T follicular helper cell (primary cell): ENCODE data around the gene DUSP12.
A peak's percentile ranks its signal among the peaks of the same experiment; 100 is the strongest.
"Not testable (repeated sequence)": the region's sequence is repeated elsewhere in the genome, so short reads cannot be mapped to it uniquely, and the experiment has no call there.

Experiments used
- DNase-seq: peaks from one replicate; pipeline ENCODE4 v3.0.0-alpha.2; 2020; ENCODE audit warnings: low read depth
- total RNA-seq, 2 experiments: gene quantifications; one replicate each; lab custom pipeline; 2026; lab: John Stamatoyannopoulos, UW

DUSP12 gene, protein sequence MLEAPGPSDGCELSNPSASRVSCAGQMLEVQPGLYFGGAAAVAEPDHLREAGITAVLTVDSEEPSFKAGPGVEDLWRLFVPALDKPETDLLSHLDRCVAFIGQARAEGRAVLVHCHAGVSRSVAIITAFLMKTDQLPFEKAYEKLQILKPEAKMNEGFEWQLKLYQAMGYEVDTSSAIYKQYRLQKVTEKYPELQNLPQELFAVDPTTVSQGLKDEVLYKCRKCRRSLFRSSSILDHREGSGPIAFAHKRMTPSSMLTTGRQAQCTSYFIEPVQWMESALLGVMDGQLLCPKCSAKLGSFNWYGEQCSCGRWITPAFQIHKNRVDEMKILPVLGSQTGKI
- total RNA-seq: 34.2 to 40.9 reads per million in 2 experiments

- peak; percentile 76 for DNase-seq
Observed at GRCh38 chr1:161749509-161750407, at the start of gene DUSP12. Gene DUSP12 (plus strand): TSS chr1:161749786. CDS start chr1:161749802, 16 bp downstream.

GRCh38 chr1:161702250-161702649 is 47.3 kb upstream of the DUSP12 start:
- DNase-seq: no peak

DNA sequence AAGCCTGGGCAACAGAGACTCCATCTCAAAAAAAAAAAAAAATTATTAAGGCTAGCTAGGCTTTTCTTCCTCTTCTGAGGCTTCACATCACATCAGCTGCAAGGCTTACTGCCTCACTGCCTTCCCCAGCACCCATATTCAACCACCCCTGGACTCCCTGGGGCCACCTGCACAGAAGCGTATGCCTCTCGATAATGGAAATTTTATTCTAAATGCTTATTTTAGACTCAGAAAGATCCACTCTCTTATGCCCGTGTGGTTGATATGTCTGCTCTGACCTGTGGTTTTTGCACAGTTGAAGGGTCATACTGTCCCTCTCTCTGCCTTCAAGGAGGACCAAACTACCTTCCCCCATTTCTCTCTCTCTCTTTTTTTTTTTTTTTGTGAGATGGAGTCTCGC is 44.0 kb upstream of the DUSP12 start:
- no peak for DNase-seq

DNA sequence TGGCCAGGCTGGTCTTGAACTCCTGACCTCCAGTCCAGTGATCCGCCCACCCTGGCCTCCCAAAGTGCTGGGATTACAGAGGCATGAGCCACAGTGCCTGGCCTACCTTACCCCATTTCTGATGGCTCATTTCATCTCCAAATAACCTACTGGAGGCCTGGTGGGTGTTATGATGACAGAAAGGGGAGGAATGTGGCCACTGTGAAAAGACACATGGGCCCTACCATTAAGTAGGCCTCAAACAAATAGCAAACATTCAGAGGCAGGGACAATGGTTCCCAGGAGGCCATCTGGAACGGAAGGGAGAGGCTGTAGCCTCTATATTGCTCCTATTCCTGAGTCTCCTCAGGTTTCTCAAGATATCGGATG is 43.5 kb upstream of the DUSP12 start:
- DNase-seq: no peak

DNA sequence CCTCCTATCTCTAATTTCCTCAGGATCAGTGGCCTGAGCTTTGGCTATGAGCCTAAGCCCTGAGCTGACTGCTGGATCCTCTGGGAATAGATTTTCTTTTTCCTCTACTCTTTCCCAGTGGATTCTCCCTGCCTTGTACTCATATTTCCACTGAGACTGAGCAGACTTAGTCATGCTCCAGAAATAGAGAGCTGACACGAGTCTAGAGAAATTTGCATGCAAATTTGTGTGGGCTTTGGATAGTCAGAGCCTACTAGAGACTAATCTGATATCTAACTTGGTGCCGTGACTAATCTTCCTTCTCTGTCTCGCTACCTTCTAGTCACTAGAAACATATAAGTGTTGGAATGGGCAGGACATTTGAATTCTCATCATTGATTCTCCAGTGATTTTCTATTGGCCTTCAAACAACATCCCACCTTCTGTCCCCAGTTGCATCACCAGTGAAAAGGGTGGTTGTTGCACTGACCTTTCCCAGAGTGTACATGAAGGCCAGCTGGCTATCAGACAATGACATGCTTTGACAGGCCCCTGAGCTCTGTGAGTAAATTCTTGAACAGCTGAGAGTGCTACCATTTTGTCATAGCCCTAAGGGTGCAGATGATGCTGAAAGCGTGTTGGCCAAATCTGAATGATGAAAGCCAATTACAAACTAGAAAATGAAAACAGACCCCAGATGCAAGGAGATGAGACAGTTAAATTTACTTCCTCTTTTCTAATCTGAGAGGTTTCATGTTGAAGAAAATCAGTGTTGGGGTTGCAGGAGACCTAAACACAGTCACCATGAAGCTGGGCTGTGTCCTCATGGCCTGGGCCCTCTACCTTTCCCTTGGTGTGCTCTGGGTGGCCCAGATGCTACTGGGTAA is 42.9 kb upstream of the DUSP12 start, which contains the start of gene FCRLA:
TSS of gene FCRLA (plus strand) at position 748 of the 866 bp plus-strand sequence. CDS start at position 784, 36 bp downstream.
- DNase-seq: no peak

DNA sequence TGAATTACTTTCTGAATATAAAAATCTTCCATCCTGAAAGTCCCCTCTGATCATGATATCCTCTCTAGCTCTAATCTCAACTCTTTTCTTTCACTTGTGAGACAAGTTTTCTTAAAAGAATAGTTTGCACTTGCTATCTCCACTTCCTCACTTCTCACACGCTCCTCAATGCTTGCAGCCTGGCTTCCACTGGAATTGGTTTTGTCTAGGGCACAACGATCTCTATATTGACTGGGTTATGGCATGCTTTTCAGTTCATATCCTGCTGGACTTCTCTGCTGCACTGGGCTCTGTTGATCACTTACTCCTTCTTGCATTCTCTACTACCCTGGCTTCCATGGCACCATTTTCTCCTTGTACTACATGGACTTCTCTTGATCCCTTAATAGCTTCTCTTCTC is 42.1 kb upstream of the DUSP12 start:
- DNase-seq: no peak

GRCh38 chr1:161709373-161709772 is 40.2 kb upstream of the DUSP12 start:
- no peak for DNase-seq

GRCh38 chr1:161710560-161710959 is 39.0 kb upstream of the DUSP12 start:
- DNase-seq: no peak

DNA sequence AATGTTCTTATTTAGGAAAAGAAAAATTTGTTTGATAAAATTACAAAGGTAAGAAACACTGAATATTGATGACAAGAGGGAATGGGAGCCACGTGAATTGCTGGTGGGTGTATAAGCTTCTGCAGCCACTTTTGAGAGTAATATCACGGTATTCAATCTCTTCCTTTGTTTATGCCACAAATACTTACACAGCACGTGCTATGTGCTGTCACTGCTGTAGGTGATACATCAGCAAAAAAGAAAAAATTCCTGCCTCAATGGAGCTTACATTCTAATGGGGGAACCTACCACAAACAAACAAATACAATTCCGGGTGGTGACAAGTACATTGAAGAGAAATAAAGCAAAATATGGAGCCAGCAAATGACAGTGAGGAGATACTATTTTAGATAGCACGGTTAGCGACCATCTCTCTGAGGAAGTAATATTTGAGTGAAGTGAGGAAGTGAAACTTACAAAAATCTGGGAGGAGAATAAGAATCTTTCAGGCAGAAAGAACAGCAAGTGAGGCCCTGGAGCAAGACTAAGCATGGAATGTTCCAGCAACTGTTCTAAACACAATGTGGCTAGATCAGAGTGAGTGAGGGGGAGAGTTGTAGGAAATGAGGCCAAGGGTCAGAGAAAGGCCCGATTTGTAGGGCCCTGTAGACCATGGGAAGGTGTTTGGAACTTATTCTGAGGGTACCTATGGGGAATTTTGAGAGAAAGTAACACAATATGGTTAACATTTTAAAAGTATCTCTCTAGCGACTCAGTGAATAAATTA is 30.8 kb upstream of the DUSP12 start:
- no peak for DNase-seq

DNA sequence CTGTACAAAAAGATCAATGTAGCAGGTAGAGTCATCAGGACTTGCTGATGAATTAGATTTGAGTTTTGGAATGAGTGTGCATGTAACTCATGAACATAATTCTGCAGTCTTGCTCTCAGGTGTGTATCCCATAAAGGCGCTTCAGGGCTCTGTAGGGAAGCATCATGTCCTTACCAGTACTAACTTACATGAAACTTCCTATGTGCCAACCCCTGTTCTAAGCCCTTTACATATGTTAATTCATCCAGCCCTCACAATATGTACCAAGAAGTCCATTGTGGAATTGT is 30.3 kb upstream of the DUSP12 start:
- DNase-seq: no peak

GRCh38 chr1:161720422-161720821 is 29.2 kb upstream of the DUSP12 start:
- DNase-seq: no peak

GRCh38 chr1:161720956-161721737 is 28.4 kb upstream of the DUSP12 start, which contains the start of gene FCRLB:
Gene FCRLB (plus strand): TSS chr1:161721544. CDS start chr1:161722673, 1,129 bp downstream.
- no peak for DNase-seq

- DNase-seq: no peak
Observed at GRCh38 chr1:161721738-161722343, 27.7 kb upstream of the DUSP12 start.

GRCh38 chr1:161722406-161722805 is 27.2 kb upstream of the DUSP12 start:
- DNase-seq: no peak

DNA sequence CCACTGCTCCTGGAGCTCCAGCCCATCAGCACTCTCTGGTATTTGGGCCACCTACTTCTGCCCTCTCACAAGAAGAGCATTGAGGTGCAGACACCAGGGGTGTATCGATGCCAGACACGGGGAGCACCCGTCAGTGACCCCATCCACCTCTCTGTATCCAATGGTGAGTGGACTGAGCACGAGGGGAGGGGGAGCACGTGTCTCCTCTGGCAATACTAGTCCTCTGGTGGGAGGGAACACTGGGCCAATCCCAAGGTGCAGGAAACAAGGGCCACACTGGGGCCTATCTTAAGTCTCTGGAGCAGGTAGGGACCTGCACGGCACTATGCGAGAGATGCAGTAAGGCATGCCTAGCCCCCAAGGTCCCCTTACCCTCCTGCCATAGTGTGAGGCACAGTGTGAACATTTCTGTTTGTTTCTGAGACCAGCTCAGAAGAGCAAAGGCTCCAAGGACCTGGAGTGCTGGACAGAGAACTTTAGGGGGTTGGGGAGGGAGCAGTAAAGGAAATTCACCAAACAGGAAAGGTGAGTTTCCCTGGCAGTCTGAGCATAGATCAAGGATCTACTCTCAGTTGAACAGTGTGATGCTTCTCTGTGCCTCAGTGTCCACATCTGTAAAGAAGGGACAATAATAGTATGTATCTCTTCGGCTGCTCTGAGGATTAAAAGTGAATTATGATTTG is 26.0 kb upstream of the DUSP12 start:
- DNase-seq: no peak

DNA sequence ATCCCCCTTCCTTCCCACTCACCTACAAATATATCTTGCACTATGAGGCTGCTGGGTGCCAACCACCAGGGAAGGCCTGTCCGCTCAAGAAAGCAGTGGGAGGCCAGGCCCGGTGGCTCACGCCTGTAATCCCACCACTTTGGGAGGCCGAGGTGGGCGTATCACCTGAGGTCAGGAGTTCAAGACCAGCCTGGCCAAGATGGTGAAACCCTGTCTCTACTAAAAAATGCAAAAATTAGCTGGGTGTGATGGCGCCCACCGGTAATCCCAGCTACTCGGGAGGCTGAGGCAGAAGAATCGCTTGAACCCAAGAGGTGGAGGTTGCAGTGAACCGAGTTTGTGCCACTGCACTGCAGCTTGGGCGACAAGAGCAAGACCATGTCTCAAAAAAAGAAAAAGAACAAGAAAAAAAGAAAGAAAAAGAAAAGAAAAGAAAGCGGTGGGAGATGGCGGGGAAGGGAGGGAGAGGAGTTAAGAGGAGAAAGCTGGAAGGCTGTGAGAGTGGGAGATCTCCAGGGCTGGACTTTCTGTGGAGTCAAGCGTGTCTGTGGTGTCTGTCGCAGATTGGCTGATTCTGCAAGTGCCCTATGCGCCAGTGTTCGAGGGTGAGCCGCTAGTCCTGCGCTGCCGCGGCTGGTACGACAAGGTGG is 24.2 kb upstream of the DUSP12 start:
- DNase-seq: not testable (repeated sequence)

GRCh38 chr1:161725908-161726472 is 23.6 kb upstream of the DUSP12 start:
- peak; percentile 0 for DNase-seq

GRCh38 chr1:161726473-161727255 is 22.9 kb upstream of the DUSP12 start:
- peak; percentile 45 for DNase-seq
